HEK293 (cell line): ENCODE results near the gene HIPK4.

Source experiments
- CTCF ChIA-PET: fragments of 350-600 bp; formaldehyde crosslinking; extraction: SDS; loops from one replicate; lab custom pipeline; 2021; ENCODE audit warnings: antibody characterized with exemption; lab: Yijun Ruan, JAX
- POLR2A ChIA-PET: fragments of 300-600 bp; formaldehyde crosslinking; extraction: SDS; loops from one replicate; lab custom pipeline; 2020; ENCODE audit warnings: antibody characterized with exemption, inconsistent platforms; lab: Yijun Ruan, JAX
- H3K27ac ChIP-seq: fragments of 200-500 bp; sonication (Bioruptor generic); 2 replicates; pipeline ENCODE4 v1.5.1; 2014; ENCODE audit warnings: low read depth, low read length, control low read depth, inconsistent platforms; ENCODE audit errors: extremely low read depth
- H3K36me3 ChIP-seq, 2 experiments: fragments of 200-500 bp in 1 of 2; sonication (Bioruptor generic) in 1 of 2; 1 replicate in 1 of 2; 2 replicates in 1 of 2; pipeline ENCODE4 v1.5.1; 2014 to 2017; ENCODE audit warnings: inconsistent platforms in 2 of 2, low read length in 2 of 2; ENCODE audit not compliant: control insufficient read depth in 2 of 2, insufficient read depth in 1 of 2
- H3K4me1 ChIP-seq: fragments of 200-500 bp; sonication (Bioruptor generic); 2 replicates; pipeline ENCODE4 v1.5.1; 2014; ENCODE audit warnings: mild to moderate bottlenecking, low read length, inconsistent platforms; ENCODE audit not compliant: control insufficient read depth, insufficient read depth
- H3K4me3 ChIP-seq: 2 replicates; pipeline ENCODE4 v1.5.1; 2011; ENCODE audit warnings: low read depth, mild to moderate bottlenecking, control low read depth, low read length, moderate library complexity
- H3K9me3 ChIP-seq: fragments of 200-500 bp; sonication (Bioruptor generic); 2 replicates; pipeline ENCODE4 v1.5.1; 2014; ENCODE audit warnings: low read depth, low read length, inconsistent platforms; ENCODE audit not compliant: control insufficient read depth, insufficient read depth
- HIC1 ChIP-seq: fragments of 450-650 bp; formaldehyde crosslinking; IDR thresholded peaks from 2 replicates; pipeline ENCODE4 v1.5.1; 2016; ENCODE audit warnings: missing biosample characterization, missing genetic modification characterization
- KLF1 ChIP-seq: fragments of 450-650 bp; formaldehyde crosslinking; IDR thresholded peaks from 2 replicates; pipeline ENCODE4 v1.5.1; 2016; ENCODE audit warnings: missing biosample characterization, missing genetic modification characterization
- PRDM10 ChIP-seq: fragments of 450-650 bp; formaldehyde crosslinking; IDR thresholded peaks from 2 replicates; pipeline ENCODE4 v1.5.1; 2016; ENCODE audit warnings: missing biosample characterization, missing genetic modification characterization
- SCRT2 ChIP-seq: fragments of 450-650 bp; formaldehyde crosslinking; IDR thresholded peaks from 2 replicates; pipeline ENCODE4 v1.5.1; 2016; ENCODE audit warnings: missing biosample characterization, missing genetic modification characterization
- SP2 ChIP-seq: fragments of 450-650 bp; formaldehyde crosslinking; IDR thresholded peaks from 2 replicates; pipeline ENCODE4 v1.5.1; 2016; ENCODE audit warnings: missing biosample characterization, missing genetic modification characterization
- YY1 ChIP-seq: fragments of 450-650 bp; formaldehyde crosslinking; IDR thresholded peaks from 2 replicates; pipeline ENCODE4 v1.5.1; 2018; ENCODE audit warnings: missing biosample characterization, missing genetic modification characterization
- ZBTB10 ChIP-seq: fragments of 450-650 bp; formaldehyde crosslinking; IDR thresholded peaks from 2 replicates; pipeline ENCODE4 v1.5.1; 2016; ENCODE audit warnings: missing biosample characterization, missing genetic modification characterization
- ZBTB20 ChIP-seq: fragments of 450-650 bp; formaldehyde crosslinking; IDR thresholded peaks from 2 replicates; pipeline ENCODE4 v1.5.1; 2016; ENCODE audit warnings: missing biosample characterization, missing genetic modification characterization
- ZFHX2 ChIP-seq: fragments of 450-650 bp; formaldehyde crosslinking; conservative IDR thresholded peaks from 2 replicates; pipeline ENCODE4 v1.5.1; 2016; ENCODE audit warnings: missing biosample characterization, missing genetic modification characterization
- ZNF202 ChIP-seq: fragments of 450-650 bp; formaldehyde crosslinking; IDR thresholded peaks from 2 replicates; pipeline ENCODE4 v1.5.1; 2016; ENCODE audit warnings: missing biosample characterization, missing genetic modification characterization, borderline replicate concordance
- ZNF280C ChIP-seq: fragments of 450-650 bp; formaldehyde crosslinking; IDR thresholded peaks from 2 replicates; pipeline ENCODE4 v1.5.1; 2016; ENCODE audit warnings: missing biosample characterization, missing genetic modification characterization
- ZNF37A ChIP-seq: fragments of 450-650 bp; IDR thresholded peaks from 2 replicates; pipeline ENCODE4 v1.5.1; 2018; ENCODE audit warnings: missing biosample characterization, missing genetic modification characterization
- ZNF404 ChIP-seq: fragments of 450-650 bp; formaldehyde crosslinking; IDR thresholded peaks from 2 replicates; pipeline ENCODE4 v1.5.1; 2017; ENCODE audit warnings: missing biosample characterization, missing genetic modification characterization
- ZNF624 ChIP-seq: fragments of 450-650 bp; formaldehyde crosslinking; IDR thresholded peaks from 2 replicates; pipeline ENCODE4 v1.5.1; 2017; ENCODE audit warnings: missing biosample characterization, missing genetic modification characterization
- ZNF701 ChIP-seq: fragments of 450-650 bp; formaldehyde crosslinking; IDR thresholded peaks from 2 replicates; pipeline ENCODE4 v1.5.1; 2016; ENCODE audit warnings: missing biosample characterization, missing genetic modification characterization
- ZNF777 ChIP-seq: fragments of 450-650 bp; formaldehyde crosslinking; IDR thresholded peaks from 2 replicates; pipeline ENCODE4 v1.5.1; 2017; ENCODE audit warnings: missing biosample characterization, missing genetic modification characterization, borderline replicate concordance
- ZSCAN30 ChIP-seq: fragments of 450-650 bp; IDR thresholded peaks from 2 replicates; pipeline ENCODE4 v1.5.1; 2018; ENCODE audit warnings: missing biosample characterization, mild to moderate bottlenecking, missing genetic modification characterization, moderate library complexity
- ZXDB ChIP-seq: fragments of 450-650 bp; formaldehyde crosslinking; IDR thresholded peaks from 2 replicates; pipeline ENCODE4 v1.5.1; 2016; ENCODE audit warnings: missing biosample characterization, missing genetic modification characterization

The HIPK4 gene

GRCh38 chr19:40356681-40357595, 33.0 kb downstream of the HIPK4 start (continued):
- TF ChIP-seq PRDM10 (tag by site-specific recombination) (peak; percentile 98), HIC1 (tag by site-specific recombination) (no peak)

- Histone ChIP-seq H3K36me3 (peaks cover 0 to 45% of the 10 kb centered on the region in 2 experiments; a peak in 2 of 3 replicates), H3K4me3 (no peak overlapping the region), H3K27ac (no peak overlapping the region), H3K9me3 (no peaks in the 10 kb centered on the region), H3K4me1 (peaks cover 11% of the 10 kb centered on the region)
- CTCF ChIA-PET: interaction anchor here (0.7 to 1.7 kb wide), 5 partner anchors 13 to 278 kb away, joined by 3 to 6 read pairs (median 4); no protein-coding TSS in a partner anchor
- TF ChIP-seq ZBTB10 (tag by site-specific recombination) (0 out of 2 replicates have a peak, but pooled peaks have one; percentile 5), KLF1 (tag by site-specific recombination) (0 out of 2 replicates have a peak, but pooled peaks have one; percentile 18), ZNF777 (tag by site-specific recombination) (peak; percentile 24; the same call in 1 of the 2 replicates), ZNF701 (no peak)
- POLR2A ChIA-PET: interaction anchor here (1.0 to 4.6 kb wide), 3 partner anchors 8 to 70 kb away, joined by 5 to 22 read pairs (median 8); partner anchors contain the start of genes C19orf47, PLD3 and SERTAD1
Measured at GRCh38 chr19:40355975-40356680, 33.9 kb downstream of the HIPK4 start.

GRCh38 chr19:40348961-40349507, 40.9 kb downstream of the HIPK4 start:
- peak overlapping the region; percentile 36; the same call in 1 of the 2 replicates for H3K27ac ChIP-seq
- H3K9me3 ChIP-seq: no peaks in the 10 kb centered on the region
- ChIA-PET CTCF (interaction anchor here (0.6 to 3.2 kb wide), 5 partner anchors 44 to 183 kb away, joined by 3 to 21 read pairs (median 3); no protein-coding TSS in a partner anchor), POLR2A (interaction anchor here (0.6 to 3.3 kb wide), 43 partner anchors 7 to 913 kb away, joined by 3 to 45 read pairs (median 6); partner anchors contain the start of genes AKT2, BLVRB, DYRK1B and PRX)
- peak overlapping the region; percentile 58 for H3K4me3 ChIP-seq
- H3K4me1 ChIP-seq: peaks cover 8% of the 10 kb centered on the region
- H3K36me3 ChIP-seq: peaks cover 12 to 35% of the 10 kb centered on the region in 2 experiments
- peak; percentile 70 for TF ChIP-seq SP2
- TF ChIP-seq ZNF280C: no peak
- no peak for TF ChIP-seq ZNF404 (tag by site-specific recombination)
- TF ChIP-seq ZNF624 (tag by site-specific recombination): no peak
- TF ChIP-seq ZSCAN30: no peak
- TF ChIP-seq ZNF202 (tag by site-specific recombination): no peak
- TF ChIP-seq SCRT2: no peak
- peak; percentile 69 for TF ChIP-seq ZXDB (tag by site-specific recombination)
- no peak for TF ChIP-seq ZFHX2 (tag by site-specific recombination)
- TF ChIP-seq YY1: no peak; the same call in 1 of the 2 replicates
- TF ChIP-seq ZNF37A (tag by site-specific recombination): no peak
- TF ChIP-seq ZBTB20 (tag by site-specific recombination): 0 out of 2 replicates have a peak, but pooled peaks have one; percentile 41
